Measurements from ENCODE around the gene RBAK. TPM values are rescaled to one million over a fixed set of nuclear protein-coding genes. Genes with fewer than 3 reads are reported as not detected.
"Not testable (repeated sequence)": the region's sequence is repeated elsewhere in the genome, so short reads cannot be mapped to it uniquely, and the experiment has no call there.

Gene RBAK
- total RNA-seq, 1 donor from 2014 or later, result 9.9 TPM

GRCh38 chr7:5086256-5086655 lies 40.6 kb downstream of the RBAK start:
- Histone ChIP-seq H3K36me3 (no peaks in the 10 kb centered on the region), H3K4me1 (no peaks in the 10 kb centered on the region), H3K4me3 (no peak overlapping the region), H3K9me3 (no peaks in the 10 kb centered on the region), H3K27ac (no peak overlapping the region), H3K27me3 (no peaks in the 10 kb centered on the region)
- intact Hi-C loops (cut with DNase I), result no loop called here
- no peak for TF ChIP-seq CTCF (IDR thresholded peaks at IDR 0.05)
- DNase-seq (ENCODE audit: low spot score in 2 of 2), result no peak

- not testable (repeated sequence) for H3K27me3 ChIP-seq; DNase-seq (ENCODE audit: low spot score in 2 of 2)
These were observed 42.7 kb downstream of the RBAK start for GRCh38 chr7:5088228-5088833.

GRCh38 chr7:5088906-5089305 lies 43.2 kb downstream of the RBAK start:
- Histone ChIP-seq H3K4me3 (no peak overlapping the region), H3K27ac (no peak overlapping the region), H3K36me3 (no peaks in the 10 kb centered on the region), H3K27me3 (no peaks in the 10 kb centered on the region), H3K4me1 (no peaks in the 10 kb centered on the region), H3K9me3 (peaks cover 0 to 8% of the 10 kb centered on the region in 2 donors)
- TF ChIP-seq CTCF (IDR thresholded peaks at IDR 0.05), result no peak
- no peak for DNase-seq (ENCODE audit: low spot score in 2 of 2)
- intact Hi-C loops (cut with DNase I), result no loop called here

More at GRCh38 chr7:5088228-5088833, 42.7 kb downstream of the RBAK start:
- H3K27ac ChIP-seq; intact Hi-C loops (cut with DNase I); H3K4me1 ChIP-seq; H3K36me3 ChIP-seq; H3K4me3 ChIP-seq; H3K9me3 ChIP-seq: not testable (repeated sequence)

GRCh38 chr7:5093948-5094347 lies 48.3 kb downstream of the RBAK start:
- no peak overlapping the region for H3K4me3 ChIP-seq
- peaks cover 9 to 27% of the 10 kb centered on the region in 2 donors for H3K9me3 ChIP-seq
- TF ChIP-seq CTCF (IDR thresholded peaks at IDR 0.05), result no peak
- DNase-seq (ENCODE audit: low spot score in 2 of 2), result no peak
- no peaks in the 10 kb centered on the region for H3K4me1 ChIP-seq
- H3K27ac ChIP-seq, result no peak overlapping the region
- H3K36me3 ChIP-seq, result no peaks in the 10 kb centered on the region
- H3K27me3 ChIP-seq, result no peaks in the 10 kb centered on the region
- intact Hi-C loops (cut with DNase I), result no loop called here

GRCh38 chr7:5094641-5095040 lies 49.0 kb downstream of the RBAK start:
- Histone ChIP-seq H3K27me3 (no peaks in the 10 kb centered on the region), H3K4me3 (no peak overlapping the region), H3K36me3 (no peaks in the 10 kb centered on the region), H3K4me1 (no peaks in the 10 kb centered on the region), H3K27ac (no peak overlapping the region), H3K9me3 (peaks cover 9 to 27% of the 10 kb centered on the region in 2 donors)
- TF ChIP-seq CTCF (IDR thresholded peaks at IDR 0.05), result no peak
- DNase-seq (ENCODE audit: low spot score in 2 of 2), result no peak
- intact Hi-C loops (cut with DNase I), result no loop called here

- no peak overlapping the region for H3K4me3 ChIP-seq
- TF ChIP-seq CTCF (IDR thresholded peaks at IDR 0.05), result no peak
These were observed 70.7 kb downstream of the RBAK start for GRCh38 chr7:5116359-5116758.

More at GRCh38 chr7:5116359-5116758, 70.7 kb downstream of the RBAK start:
- Histone ChIP-seq H3K27me3 (no peaks in the 10 kb centered on the region), H3K36me3 (no peaks in the 10 kb centered on the region), H3K9me3 (no peaks in the 10 kb centered on the region), H3K27ac (no peak overlapping the region), H3K4me1 (no peaks in the 10 kb centered on the region)
- intact Hi-C loops (cut with DNase I), result no loop called here
- DNase-seq (ENCODE audit: low spot score in 2 of 2), result no peak
